K562 (cell line): ENCODE results near the gene BEST4. TPM values are rescaled to one million over a fixed set of nuclear protein-coding genes. Genes with fewer than 3 reads are reported as not detected.

Experiments
- CHCHD3 ChIP-seq: fragments of 250-450 bp; sonication (Bioruptor Pico); IDR thresholded peaks from 2 replicates; pipeline ENCODE4 v2.1.2; 2022; ENCODE audit warnings: mild to moderate bottlenecking
- FOXO4 ChIP-seq: fragments of 450-650 bp; formaldehyde crosslinking; IDR thresholded peaks from 2 replicates; pipeline ENCODE4 v1.4.0; 2020; ENCODE audit warnings: mild to moderate bottlenecking, moderate library complexity
- FOXP4 ChIP-seq: sonication (generic); formaldehyde crosslinking; IDR thresholded peaks from 2 replicates; pipeline ENCODE4 v1.8.0; 2022; ENCODE audit warnings: mild to moderate bottlenecking, missing genetic modification reagents, borderline replicate concordance
- GTF2A2 ChIP-seq: IDR thresholded peaks from 2 replicates; pipeline ENCODE4 v1.6.1; 2016; ENCODE audit warnings: mild to moderate bottlenecking, missing genetic modification characterization, missing compliant biosample characterization
- GTF3C2 ChIP-seq: IDR thresholded peaks from 3 replicates; pipeline ENCODE4 v1.6.1; 2011; ENCODE audit warnings: borderline replicate concordance, mild to moderate bottlenecking, moderate library complexity; ENCODE audit not compliant: insufficient read length; ENCODE audit errors: extremely low read depth
- HMGXB4 ChIP-seq: sonication (generic); formaldehyde crosslinking; IDR thresholded peaks from 2 replicates; pipeline ENCODE4 v1.8.1; 2023; ENCODE audit warnings: mild to moderate bottlenecking, missing genetic modification reagents
- IFI16 ChIP-seq: fragments of 250-450 bp; sonication (Bioruptor Pico); IDR thresholded peaks from 2 replicates; pipeline ENCODE4 v2.1.2; 2022; ENCODE audit warnings: mild to moderate bottlenecking, inconsistent platforms
- MYNN ChIP-seq, 2 experiments: sonication (generic); formaldehyde crosslinking in 1 of 2; IDR thresholded peaks; 2 replicates each; pipeline versions ENCODE4 v1.5.0 to v1.6.1; 2016 to 2020; ENCODE audit warnings: antibody characterized with exemption in 1 of 2, missing genetic modification reagents in 1 of 2
- NBN ChIP-seq: fragments of 450-650 bp; IDR thresholded peaks from 2 replicates; pipeline ENCODE4 v1.6.1; 2016; ENCODE audit warnings: low read depth, mild to moderate bottlenecking
- POLR2B ChIP-seq: fragments of 450-650 bp; IDR thresholded peaks from 2 replicates; pipeline ENCODE4 v1.6.1; 2018; ENCODE audit warnings: low read depth; ENCODE audit not compliant: partially characterized antibody
- RBM25 ChIP-seq: fragments of 200-400 bp; formaldehyde crosslinking; IDR thresholded peaks from 2 replicates; pipeline ENCODE4 v1.6.1; 2018; ENCODE audit warnings: low read length, low read depth, moderate library complexity; ENCODE audit not compliant: severe bottlenecking
- RFX7 ChIP-seq: fragments of 250-450 bp; sonication (Bioruptor Pico); IDR thresholded peaks from 2 replicates; pipeline ENCODE4 v1.5.1; 2021; ENCODE audit warnings: mild to moderate bottlenecking
- SREBF2 ChIP-seq: sonication (generic); formaldehyde crosslinking; IDR thresholded peaks from 2 replicates; pipeline ENCODE4 v1.4.0; 2020; ENCODE audit warnings: mild to moderate bottlenecking, missing genetic modification reagents
- TARDBP ChIP-seq: fragments of 450-650 bp; IDR thresholded peaks from 2 replicates; pipeline ENCODE4 v1.6.1; 2016
- TCF3 ChIP-seq: sonication (generic); formaldehyde crosslinking; IDR thresholded peaks from 2 replicates; pipeline ENCODE4 v1.4.0; 2020; ENCODE audit warnings: mild to moderate bottlenecking, missing genetic modification reagents
- ZFP91 ChIP-seq: sonication (generic); formaldehyde crosslinking; IDR thresholded peaks from 2 replicates; pipeline ENCODE4 v1.8.0; 2022; ENCODE audit warnings: mild to moderate bottlenecking, missing genetic modification reagents
- ZNF354B ChIP-seq: fragments of 250-450 bp; sonication (Bioruptor Pico); IDR thresholded peaks from 2 replicates; pipeline ENCODE4 v1.4.0; 2020
- polyA plus RNA-seq, 8 experiments: library from polyadenylated mRNA; depleted of rRNA in 4 of 8; stranded (reverse) in 5 of 8; unstranded in 3 of 8; fragments of >200 nt; fragmentation: Nextera tagmentation in 2 of 8; fragmentation: Illumina TruSeq in 1 of 8; extraction: Ambion mirVana in 2 of 8; extraction: Trizol in 1 of 8; gene quantifications; 2 replicates each; pipeline versions ENCODE4 v1.2.1 to v1.2.3, GENCODE V29; 2011 to 2014; ENCODE audit warnings: inconsistent platforms in 1 of 8, missing spikeins in 1 of 8
- total RNA-seq, 7 experiments: library from RNA; depleted of rRNA in 6 of 7; stranded (reverse); fragments of >200 nt in 6 of 7; fragmentation: Illumina TruSeq in 2 of 7; extraction: Trizol in 2 of 7; gene quantifications; 2 replicates each; pipeline versions ENCODE4 v1.2.1 to v1.2.3, GENCODE V29; 2011 to 2021; ENCODE audit warnings: low replicate concordance in 1 of 7

The BEST4 gene
- total and polyA plus RNA-seq, 9 of the 15 experiments (the other 6 are each of a cell fraction or from before 2014, with no cell fraction given) = 0.07 to 0.11 TPM; not detected in 7

- TF ChIP-seq FOXP4 (CRISPR knock-in tag) = no peak
- no peak for TF ChIP-seq POLR2B
- TF ChIP-seq ZNF354B (CRISPR knock-in tag) = no peak
- TF ChIP-seq GTF2A2 (tag) = no peak
- no peak for TF ChIP-seq RFX7
- TF ChIP-seq TCF3 (CRISPR knock-in tag) = peak; percentile 35; the same call in 1 of the 2 replicates
- TF ChIP-seq CHCHD3 = no peak
- TF ChIP-seq SREBF2 (CRISPR knock-in tag) = no peak
- TF ChIP-seq ZFP91 (CRISPR knock-in tag) = no peak
- peak; percentile 61; the same call in 1 of the 2 replicates for TF ChIP-seq MYNN (IDR thresholded peaks at IDR 0.05)
- no peak for TF ChIP-seq MYNN (CRISPR knock-in tag; IDR thresholded peaks at IDR 0.05)
- no peak for TF ChIP-seq TARDBP
- TF ChIP-seq GTF3C2 = no peak
- TF ChIP-seq RBM25 = no peak
- no peak for TF ChIP-seq HMGXB4 (CRISPR knock-in tag)
- no peak for TF ChIP-seq IFI16 (CRISPR knock-in tag)
- TF ChIP-seq FOXO4 (CRISPR knock-in tag) = no peak
- TF ChIP-seq NBN = no peak; the same call in 1 of the 2 replicates
Measured at GRCh38 chr1:44790968-44791801, 3.2 kb upstream of the BEST4 start (continued).
